A549 (cell line): ENCODE measurements around the gene SMIM30. TPM values are rescaled to one million over a fixed set of nuclear protein-coding genes. Genes with fewer than 3 reads are reported as not detected.

Experiments used
- ATAC-seq, 2 experiments: fragments of 200-7000 bp in 1 of 2; fragments of >200 bp in 1 of 2; cut with Nextera tagmentation in 1 of 2; cut with Tn5 transposase in 1 of 2; 3 replicates each; pipeline versions ENCODE4 v1.8.0 to v1.9.1; 2018 to 2020; ENCODE audit warnings: mild to moderate bottlenecking in 1 of 2, moderate library complexity in 1 of 2
- CTCF ChIA-PET: fragments of 300-600 bp; sonication (Branson Sonifier 250); formaldehyde crosslinking; extraction: SDS; loops from one replicate; lab custom pipeline; 2021; ENCODE audit warnings: antibody characterized with exemption, inconsistent platforms; lab: Yijun Ruan, JAX
- POLR2A ChIA-PET: fragments of 350-600 bp; formaldehyde crosslinking; extraction: SDS; loops from one replicate; lab custom pipeline; 2021; ENCODE audit warnings: antibody characterized with exemption, inconsistent platforms; lab: Yijun Ruan, JAX
- DNase-seq, 2 experiments: peaks; one replicate each; pipeline versions ENCODE4 v3.0.0 to v3.0.0-alpha.2; 2011 to 2016; ENCODE audit warnings: low read depth in 1 of 2, low spot score in 1 of 2
- FAIRE-seq: peaks from 2 replicates; lab custom pipeline; 2011; peaks lifted over from hg19 to GRCh38; lab: Jason Lieb, UNC
- H3K27ac ChIP-seq, 2 experiments: fragments of >200 bp; sonication (Bioruptor Twin); formaldehyde crosslinking; 3 replicates each; pipeline ENCODE4 v1.5.1; 2016 to 2017
- H3K4me1 ChIP-seq: fragments of >200 bp; sonication (Bioruptor Twin); formaldehyde crosslinking; 3 replicates; pipeline ENCODE4 v1.6.1; 2016
- H3K4me2 ChIP-seq: fragments of >200 bp; sonication (Bioruptor Twin); formaldehyde crosslinking; 3 replicates; pipeline ENCODE4 v1.6.1; 2016
- H3K4me3 ChIP-seq: fragments of >200 bp; sonication (Bioruptor Twin); formaldehyde crosslinking; 3 replicates; pipeline ENCODE4 v1.5.1; 2016
- H3K9me3 ChIP-seq: fragments of >200 bp; sonication (Bioruptor Twin); formaldehyde crosslinking; 3 replicates; pipeline ENCODE4 v1.6.1; 2016
- CHD4 ChIP-seq: fragments of 200-600 bp; sonication (generic); IDR thresholded peaks from 2 replicates; pipeline ENCODE4 v1.6.1; 2016; ENCODE audit warnings: antibody characterized with exemption, mild to moderate bottlenecking, borderline replicate concordance
- E2F6 ChIP-seq: IDR thresholded peaks from 2 replicates; pipeline ENCODE4 v1.6.1; 2012; ENCODE audit warnings: low read depth, borderline replicate concordance
- EHF ChIP-seq: fragments of 250-450 bp; sonication (Bioruptor Pico); IDR thresholded peaks from 2 replicates; pipeline ENCODE4 v1.5.0; 2020; ENCODE audit warnings: mild to moderate bottlenecking
- EHMT2 ChIP-seq: fragments of 200-600 bp; sonication (generic); IDR thresholded peaks from 2 replicates; pipeline ENCODE4 v1.6.1; 2016; ENCODE audit warnings: antibody characterized with exemption, low read depth, mild to moderate bottlenecking, moderate library complexity
- ELK1 ChIP-seq: fragments of 150-350 bp; IDR thresholded peaks from 2 replicates; pipeline ENCODE4 v1.6.1; 2014; ENCODE audit warnings: low read depth, mild to moderate bottlenecking, low read length
- EP300 ChIP-seq, 2 experiments: fragments of >200 bp; sonication (Bioruptor Twin); formaldehyde crosslinking; IDR thresholded peaks; 2 replicates in 1 of 2; 3 replicates in 1 of 2; pipeline ENCODE4 v1.6.1; 2016 to 2017
- ESRRA ChIP-seq: fragments of 150-350 bp; IDR thresholded peaks from 2 replicates; pipeline ENCODE4 v1.6.1; 2014; ENCODE audit warnings: mild to moderate bottlenecking, low read length, borderline replicate concordance
- FOSB ChIP-seq: fragments of 250-450 bp; sonication (Bioruptor Pico); IDR thresholded peaks from 2 replicates; pipeline ENCODE4 v1.5.0; 2020; ENCODE audit warnings: mild to moderate bottlenecking, moderate library complexity
- FOSL2 ChIP-seq, 2 experiments: fragments of 450-650 bp in 1 of 2; fragments of >200 bp in 1 of 2; sonication (Bioruptor Twin) in 1 of 2; formaldehyde crosslinking; IDR thresholded peaks; 2 replicates each; pipeline versions ENCODE4 v1.5.0 to v1.6.1; 2016 to 2020; ENCODE audit warnings: mild to moderate bottlenecking in 1 of 2, moderate library complexity in 1 of 2
- FOXS1 ChIP-seq: fragments of 250-450 bp; sonication (Bioruptor Pico); IDR thresholded peaks from 2 replicates; pipeline ENCODE4 v1.5.0; 2020; ENCODE audit warnings: mild to moderate bottlenecking, moderate library complexity
- HES2 ChIP-seq: fragments of >200 bp; sonication (Bioruptor Twin); formaldehyde crosslinking; IDR thresholded peaks from 2 replicates; pipeline ENCODE4 v1.6.1; 2016
- HEYL ChIP-seq: fragments of 250-450 bp; sonication (Bioruptor Pico); IDR thresholded peaks from 2 replicates; pipeline ENCODE4 v1.8.0; 2021; ENCODE audit warnings: mild to moderate bottlenecking, moderate library complexity
- HMGXB4 ChIP-seq: fragments of 250-450 bp; sonication (Bioruptor Pico); IDR thresholded peaks from 2 replicates; pipeline ENCODE4 v1.5.0; 2021; ENCODE audit warnings: mild to moderate bottlenecking, moderate library complexity, borderline replicate concordance
- HOXB5 ChIP-seq: fragments of 250-450 bp; sonication (Bioruptor Pico); IDR thresholded peaks from 2 replicates; pipeline ENCODE4 v1.5.0; 2020; ENCODE audit warnings: mild to moderate bottlenecking, moderate library complexity
- KDM1A ChIP-seq: fragments of 200-600 bp; sonication (generic); IDR thresholded peaks from 2 replicates; pipeline ENCODE4 v1.6.1; 2016; ENCODE audit warnings: low read depth, mild to moderate bottlenecking
- MAX ChIP-seq: IDR thresholded peaks from 2 replicates; pipeline ENCODE4 v1.6.1; 2012
- MAZ ChIP-seq: fragments of 150-350 bp; IDR thresholded peaks from 2 replicates; pipeline ENCODE4 v1.6.1; 2014; ENCODE audit warnings: antibody characterized with exemption, low read depth, low read length, borderline replicate concordance
- POLR2A ChIP-seq: IDR thresholded peaks from 2 replicates; pipeline ENCODE4 v1.6.1; 2012; ENCODE audit warnings: mild to moderate bottlenecking, low read length
- POLR2AphosphoS2 ChIP-seq: conservative IDR thresholded peaks from 2 replicates; pipeline ENCODE4 v1.6.1; 2012; ENCODE audit warnings: low read length, improper control_type of control experiment, inconsistent platforms
- RAD21 ChIP-seq, 2 experiments: fragments of >200 bp in 1 of 2; sonication (Bioruptor Twin) in 1 of 2; formaldehyde crosslinking in 1 of 2; IDR thresholded peaks in 1 of 2; conservative IDR thresholded peaks in 1 of 2; 2 replicates in 1 of 2; 3 replicates in 1 of 2; pipeline ENCODE4 v1.6.1; 2012 to 2018; ENCODE audit warnings: inconsistent platforms in 1 of 2
- RARB ChIP-seq: fragments of 250-450 bp; sonication (Bioruptor Pico); IDR thresholded peaks from 2 replicates; pipeline ENCODE4 v1.8.0; 2021; ENCODE audit warnings: mild to moderate bottlenecking, moderate library complexity
- RCOR1 ChIP-seq: fragments of 150-350 bp; IDR thresholded peaks from 2 replicates; pipeline ENCODE4 v1.6.1; 2014; ENCODE audit warnings: antibody characterized with exemption, low read length, low read depth
- REST ChIP-seq: fragments of 200-600 bp; sonication (generic); IDR thresholded peaks from 2 replicates; pipeline ENCODE4 v1.6.1; 2016; ENCODE audit warnings: antibody characterized with exemption, mild to moderate bottlenecking, moderate library complexity
- RFX5 ChIP-seq: fragments of 450-650 bp; IDR thresholded peaks from 2 replicates; pipeline ENCODE4 v1.7.1; 2014; ENCODE audit warnings: antibody characterized with exemption, mild to moderate bottlenecking, moderate library complexity
- RNF2 ChIP-seq: fragments of 200-600 bp; sonication (generic); IDR thresholded peaks from 2 replicates; pipeline ENCODE4 v1.6.1; 2016; ENCODE audit warnings: low read depth, mild to moderate bottlenecking, antibody characterized with exemption, moderate library complexity, borderline replicate concordance
- SMC3 ChIP-seq: fragments of >200 bp; sonication (Bioruptor Twin); formaldehyde crosslinking; IDR thresholded peaks from 3 replicates; pipeline ENCODE4 v1.6.1; 2018; ENCODE audit warnings: inconsistent platforms
- SREBF2 ChIP-seq: fragments of 450-650 bp; IDR thresholded peaks from 2 replicates; pipeline ENCODE4 v1.6.1; 2014; ENCODE audit warnings: mild to moderate bottlenecking, moderate library complexity
- TFCP2L1 ChIP-seq: fragments of 250-450 bp; sonication (Bioruptor Pico); IDR thresholded peaks from 2 replicates; pipeline ENCODE4 v1.5.0; 2021; ENCODE audit warnings: mild to moderate bottlenecking
- TP53 ChIP-seq: fragments of 250-450 bp; sonication (Bioruptor Pico); IDR thresholded peaks from 2 replicates; pipeline ENCODE4 v1.5.0; 2021; ENCODE audit warnings: mild to moderate bottlenecking, moderate library complexity
- ZC3H11A ChIP-seq: fragments of 450-650 bp; IDR thresholded peaks from 2 replicates; pipeline ENCODE4 v1.6.1; 2014; ENCODE audit warnings: antibody characterized with exemption, mild to moderate bottlenecking
- ZNF302 ChIP-seq: fragments of 250-450 bp; sonication (Bioruptor Pico); IDR thresholded peaks from 2 replicates; pipeline ENCODE4 v1.9.0; 2021; ENCODE audit warnings: inconsistent platforms, mild to moderate bottlenecking, moderate library complexity
- WGBS: methylation state at CpG from one replicate; pipeline ENCODE4 v1.1.6; 2017; ENCODE audit errors: missing lambda C conversion rate; 5-methylcytosine and 5-hydroxymethylcytosine counted together
- polyA minus RNA-seq: library from RNA; depleted of rRNA, polyadenylated mRNA; stranded (reverse); fragments of >200 nt; gene quantifications from 2 replicates; pipeline ENCODE4 v1.2.3, GENCODE V29; 2011; rRNA and poly(A)+ RNA removed
- polyA plus RNA-seq, 4 experiments: library from polyadenylated mRNA; depleted of rRNA in 3 of 4; stranded (reverse); fragments of >200 nt; fragmentation: RNase III in 1 of 4; extraction: RNeasy Plus Mini Kit Qiagen cat#74134 plus additional on column Dnase treatment in 1 of 4; gene quantifications; 2 replicates in 3 of 4; 3 replicates in 1 of 4; pipeline ENCODE4 v1.2.3, GENCODE V29; 2011 to 2017

Gene SMIM30
- 62.7 and 62.8 TPM in 2 replicates for polyA plus RNA-seq (2011; rRNA removed)
- polyA plus RNA-seq (2012; cell fraction: cytosol; rRNA removed), result 14.9 and 15.9 TPM in 2 replicates
- polyA plus RNA-seq (2012; cell fraction: nucleus; rRNA removed), result 3.4 and 4.2 TPM in 2 replicates
- polyA plus RNA-seq (2017; fragmentation: RNase III; extraction: RNeasy Plus Mini Kit Qiagen cat#74134 plus additional on column Dnase treatment), result 39.3 to 47.1 TPM (median 43.1 TPM) in 3 replicates
- polyA minus RNA-seq, result 6.9 and 9.5 TPM in 2 replicates

- H3K4me1 ChIP-seq, result 0 out of 3 replicates have a peak, but pooled peaks cover 6% of the 10 kb centered on the region
- FAIRE-seq, result no peak
- peak within 1 kb of the TSS; percentile 71 for H3K4me3 ChIP-seq
- H3K4me2 ChIP-seq, result peak within 1 kb of the TSS; percentile 92
- H3K9me3 ChIP-seq, result no peaks in the 10 kb centered on the region
- peak within 1 kb of the TSS; percentile 71 to 79 for H3K27ac ChIP-seq
- ChIA-PET POLR2A (interaction anchor here (0.6 to 1.1 kb wide), 4 partner anchors 9 to 31 kb away, joined by 3 to 10 read pairs (median 5); partner anchors contain the start of gene GPR85), CTCF (interaction anchor here (0.6 kb wide), 1 partner anchor 21 kb away, joined by 3 read pairs; no protein-coding TSS in a partner anchor)
- WGBS, result under 1% methylated on average over 35 of the region's 35 CpGs
- DNase-seq, result peak; percentile 75 to 90
- peak; percentile 100 for ATAC-seq
- no peak for TF ChIP-seq FOSL2 (IDR thresholded peaks at IDR 0.05)
- no peak for TF ChIP-seq FOSL2 (CRISPR knock-in tag; IDR thresholded peaks at IDR 0.05)
- TF ChIP-seq HOXB5 (CRISPR knock-in tag), result no peak
- peak; percentile 84 for TF ChIP-seq MAX
- TF ChIP-seq ZNF302, result no peak
- no peak for TF ChIP-seq EHF (CRISPR knock-in tag)
- TF ChIP-seq ZC3H11A, result no peak
- peak; percentile 90 for TF ChIP-seq POLR2A
- no peak for TF ChIP-seq POLR2AphosphoS2
- no peak for TF ChIP-seq RAD21 (conservative IDR thresholded peaks at IDR 0.05 in 1 of 2, IDR thresholded peaks at IDR 0.05 in 1 of 2)
- peak; percentile 39; the same call in 1 of the 2 replicates for TF ChIP-seq RNF2
- no peak for TF ChIP-seq TFCP2L1 (CRISPR knock-in tag)
- no peak for TF ChIP-seq RARB
- no peak for TF ChIP-seq REST
- TF ChIP-seq SMC3, result no peak
- TF ChIP-seq EP300 (IDR thresholded peaks at IDR 0.05), result no peak
- no peak for TF ChIP-seq SREBF2
- TF ChIP-seq HES2, result no peak
- no peak for TF ChIP-seq HEYL (CRISPR knock-in tag)
- TF ChIP-seq CHD4, result no peak
- no peak for TF ChIP-seq EHMT2
- no peak for TF ChIP-seq RFX5
- peak; percentile 72 for TF ChIP-seq E2F6
- TF ChIP-seq KDM1A, result no peak
- no peak for TF ChIP-seq FOSB (CRISPR knock-in tag)
- TF ChIP-seq FOXS1 (CRISPR knock-in tag), result no peak
- TF ChIP-seq RCOR1, result no peak
- TF ChIP-seq MAZ, result no peak
- TF ChIP-seq HMGXB4 (CRISPR knock-in tag), result no peak
- no peak for TF ChIP-seq ESRRA
- no peak for TF ChIP-seq TP53 (CRISPR knock-in tag)
- no peak for TF ChIP-seq ELK1
These were observed at the start of gene SMIM30 for GRCh38 chr7:113118074-113118959. Gene SMIM30, minus strand, starts transcription at chr7:113118554. Its CDS starts 976 bp downstream, at chr7:113117578.
